Activated naive CD8-positive, alpha-beta T cell treated with anti-CD3 and anti-CD28 coated beads, Interleukin-2, amount 50 U/mL, for 24 hours (primary cell): ENCODE results near the gene HTR1E.
"Not testable (repeated sequence)": the region's sequence is repeated elsewhere in the genome, so short reads cannot be mapped to it uniquely, and the experiment has no call there.

Source experiments
- ATAC-seq: fragments of 150-1000 bp; cut with Tn5 transposase; one replicate; pipeline ENCODE4 v1.10.0; 2021
- DNase-seq: peaks from one replicate; pipeline ENCODE4 v3.0.0; 2021
- H3K27ac Mint-ChIP-seq: one replicate; pipeline ENCODE4 v1.8.0; 2021; ENCODE audit warnings: mild to moderate bottlenecking, mixed read lengths
- H3K27me3 Mint-ChIP-seq: one replicate; pipeline ENCODE4 v1.8.0; 2021; ENCODE audit warnings: mixed read lengths
- H3K36me3 Mint-ChIP-seq: one replicate; pipeline ENCODE4 v1.8.0; 2021; ENCODE audit warnings: low read depth, mixed read lengths
- H3K4me1 Mint-ChIP-seq: one replicate; pipeline ENCODE4 v1.8.0; 2021; ENCODE audit warnings: mixed read lengths
- H3K4me3 Mint-ChIP-seq: one replicate; pipeline ENCODE4 v1.8.0; 2021; ENCODE audit warnings: mild to moderate bottlenecking, moderate library complexity, mixed read lengths
- H3K9me3 Mint-ChIP-seq: one replicate; pipeline ENCODE4 v1.8.0; 2021; ENCODE audit warnings: mixed read lengths

Gene HTR1E

GRCh38 chr6:86937219-86938079, at the start of gene HTR1E:
Gene HTR1E, plus strand, starts transcription at chr6:86937528. Its CDS starts 77,807 bp downstream, at chr6:87015335.
- H3K27ac Mint-ChIP-seq = no peak within 1 kb of the TSS
- no peaks in the 10 kb centered on the region for H3K4me1 Mint-ChIP-seq
- no peaks in the 10 kb centered on the region for H3K36me3 Mint-ChIP-seq
- H3K4me3 Mint-ChIP-seq = no peak within 1 kb of the TSS
- no peaks in the 10 kb centered on the region for H3K9me3 Mint-ChIP-seq
- peaks cover 37% of the 10 kb centered on the region for H3K27me3 Mint-ChIP-seq
- ATAC-seq (peak; percentile 49), DNase-seq (peak; percentile 3)

GRCh38 chr6:86888301-86888700, 49.0 kb upstream of the HTR1E start:
- H3K27me3 Mint-ChIP-seq = no peaks in the 10 kb centered on the region
- ATAC-seq (no peak), DNase-seq (no peak)
- no peaks in the 10 kb centered on the region for H3K4me1 Mint-ChIP-seq
- no peak overlapping the region for H3K4me3 Mint-ChIP-seq
- no peaks in the 10 kb centered on the region for H3K9me3 Mint-ChIP-seq
- no peak overlapping the region for H3K27ac Mint-ChIP-seq
- H3K36me3 Mint-ChIP-seq = no peaks in the 10 kb centered on the region

- H3K27me3 Mint-ChIP-seq, H3K4me3 Mint-ChIP-seq: not testable (repeated sequence)
These were observed 40.1 kb upstream of the HTR1E start for GRCh38 chr6:86897265-86897664.

GRCh38 chr6:86913795-86914194, 23.5 kb upstream of the HTR1E start:
- Mint-ChIP-seq H3K27ac (no peak overlapping the region), H3K27me3 (no peaks in the 10 kb centered on the region), H3K9me3 (no peaks in the 10 kb centered on the region), H3K4me3 (no peak overlapping the region), H3K4me1 (no peaks in the 10 kb centered on the region), H3K36me3 (no peaks in the 10 kb centered on the region)
- DNase-seq (no peak), ATAC-seq (no peak)

More at GRCh38 chr6:86897265-86897664, 40.1 kb upstream of the HTR1E start:
- ATAC-seq, H3K4me1 Mint-ChIP-seq, H3K9me3 Mint-ChIP-seq, H3K27ac Mint-ChIP-seq, H3K36me3 Mint-ChIP-seq, DNase-seq: not testable (repeated sequence)

- DNase-seq = no peak
- Mint-ChIP-seq H3K27ac (no peak overlapping the region), H3K9me3 (no peaks in the 10 kb centered on the region)
These were observed 20.9 kb upstream of the HTR1E start for GRCh38 chr6:86916393-86916792.

GRCh38 chr6:86927138-86927537, 10.2 kb upstream of the HTR1E start:
- H3K27ac Mint-ChIP-seq, H3K4me3 Mint-ChIP-seq, H3K4me1 Mint-ChIP-seq, DNase-seq, ATAC-seq, H3K36me3 Mint-ChIP-seq, H3K9me3 Mint-ChIP-seq, H3K27me3 Mint-ChIP-seq: not testable (repeated sequence)

More at GRCh38 chr6:86916393-86916792, 20.9 kb upstream of the HTR1E start:
- Mint-ChIP-seq H3K27me3 (no peaks in the 10 kb centered on the region), H3K4me1 (no peaks in the 10 kb centered on the region), H3K4me3 (no peak overlapping the region), H3K36me3 (no peaks in the 10 kb centered on the region)
- ATAC-seq = no peak

- not testable (repeated sequence) for H3K9me3 Mint-ChIP-seq, DNase-seq, H3K27ac Mint-ChIP-seq, H3K36me3 Mint-ChIP-seq, H3K4me3 Mint-ChIP-seq, ATAC-seq, H3K27me3 Mint-ChIP-seq, H3K4me1 Mint-ChIP-seq
These were observed 9.5 kb upstream of the HTR1E start for GRCh38 chr6:86927859-86928258.

- H3K36me3 Mint-ChIP-seq = no peaks in the 10 kb centered on the region
- DNase-seq = no peak
- peaks cover 33% of the 10 kb centered on the region for H3K27me3 Mint-ChIP-seq
- no peak overlapping the region for H3K27ac Mint-ChIP-seq
- H3K4me3 Mint-ChIP-seq = no peak overlapping the region
- no peaks in the 10 kb centered on the region for H3K4me1 Mint-ChIP-seq
- no peak for ATAC-seq
- no peaks in the 10 kb centered on the region for H3K9me3 Mint-ChIP-seq
These were observed 3.0 kb upstream of the HTR1E start for GRCh38 chr6:86934365-86934764.

GRCh38 chr6:86936834-86937218, 502 bp upstream of the HTR1E start:
- DNase-seq = no peak
- peaks cover 37% of the 10 kb centered on the region for H3K27me3 Mint-ChIP-seq
- no peak overlapping the region for H3K4me3 Mint-ChIP-seq

GRCh38 chr6:86938814-86939213, 1.5 kb downstream of the HTR1E start:
- Mint-ChIP-seq H3K9me3 (no peaks in the 10 kb centered on the region), H3K27me3 (peaks cover 37% of the 10 kb centered on the region), H3K4me3 (no peak overlapping the region), H3K36me3 (no peaks in the 10 kb centered on the region), H3K27ac (no peak overlapping the region), H3K4me1 (no peaks in the 10 kb centered on the region)
- ATAC-seq (no peak), DNase-seq (no peak)

More at GRCh38 chr6:86936834-86937218, 502 bp upstream of the HTR1E start:
- no peak for ATAC-seq
- no peak overlapping the region for H3K27ac Mint-ChIP-seq
- H3K4me1 Mint-ChIP-seq = no peaks in the 10 kb centered on the region
- H3K36me3 Mint-ChIP-seq = no peaks in the 10 kb centered on the region
- no peaks in the 10 kb centered on the region for H3K9me3 Mint-ChIP-seq

GRCh38 chr6:86941461-86941860, 4.1 kb downstream of the HTR1E start:
- H3K27me3 Mint-ChIP-seq = peaks cover 23% of the 10 kb centered on the region
- no peaks in the 10 kb centered on the region for H3K4me1 Mint-ChIP-seq
- H3K36me3 Mint-ChIP-seq = no peaks in the 10 kb centered on the region
- DNase-seq (no peak), ATAC-seq (no peak)
- H3K4me3 Mint-ChIP-seq = no peak overlapping the region
- no peaks in the 10 kb centered on the region for H3K9me3 Mint-ChIP-seq
- H3K27ac Mint-ChIP-seq = no peak overlapping the region

- no peaks in the 10 kb centered on the region for H3K36me3 Mint-ChIP-seq
- no peaks in the 10 kb centered on the region for H3K4me1 Mint-ChIP-seq
These were observed 5.6 kb downstream of the HTR1E start for GRCh38 chr6:86942769-86943516.

GRCh38 chr6:86943819-86944407, 6.6 kb downstream of the HTR1E start:
- peaks cover 4% of the 10 kb centered on the region for H3K27me3 Mint-ChIP-seq
- no peaks in the 10 kb centered on the region for H3K4me1 Mint-ChIP-seq
- DNase-seq (no peak), ATAC-seq (no peak)
- no peaks in the 10 kb centered on the region for H3K36me3 Mint-ChIP-seq
- H3K4me3 Mint-ChIP-seq = no peak overlapping the region
- H3K9me3 Mint-ChIP-seq = no peaks in the 10 kb centered on the region
- no peak overlapping the region for H3K27ac Mint-ChIP-seq

More at GRCh38 chr6:86942769-86943516, 5.6 kb downstream of the HTR1E start:
- no peak overlapping the region for H3K4me3 Mint-ChIP-seq
- no peak overlapping the region for H3K27ac Mint-ChIP-seq
- H3K9me3 Mint-ChIP-seq = no peaks in the 10 kb centered on the region
- peaks cover 12% of the 10 kb centered on the region for H3K27me3 Mint-ChIP-seq
- DNase-seq (no peak), ATAC-seq (no peak)

- Mint-ChIP-seq H3K36me3 (no peaks in the 10 kb centered on the region), H3K9me3 (no peaks in the 10 kb centered on the region), H3K4me1 (no peaks in the 10 kb centered on the region), H3K27ac (no peak overlapping the region), H3K27me3 (no peaks in the 10 kb centered on the region), H3K4me3 (no peak overlapping the region)
- no peak for DNase-seq
- ATAC-seq = no peak
These were observed 12.4 kb downstream of the HTR1E start for GRCh38 chr6:86949771-86950170.

- no peak overlapping the region for H3K4me3 Mint-ChIP-seq
- H3K27me3 Mint-ChIP-seq = no peaks in the 10 kb centered on the region
- ATAC-seq (no peak), DNase-seq (no peak)
- no peak overlapping the region for H3K27ac Mint-ChIP-seq
- H3K9me3 Mint-ChIP-seq = no peaks in the 10 kb centered on the region
- no peaks in the 10 kb centered on the region for H3K36me3 Mint-ChIP-seq
- no peaks in the 10 kb centered on the region for H3K4me1 Mint-ChIP-seq
These were observed 15.7 kb downstream of the HTR1E start for GRCh38 chr6:86952991-86953390.
